Activated CD8-positive, alpha-beta T cell treated with anti-CD3 and anti-CD28 coated beads for 36 hours (primary cell): ENCODE results near the gene LRIF1. TPM values are rescaled to one million over a fixed set of nuclear protein-coding genes. Genes with fewer than 3 reads are reported as not detected.

Experiments used
- ATAC-seq: fragments of 200-7000 bp; cut with Tn5 transposase; one replicate; pipeline ENCODE4 v1.10.0; 2021; ENCODE audit warnings: mild to moderate bottlenecking, moderate library complexity
- CTCF ChIA-PET: fragments of 350-600 bp; sonication (Branson Sonifier 250); formaldehyde crosslinking; loops from one replicate; lab custom pipeline; 2021; ENCODE audit warnings: antibody characterized with exemption; lab: Charles Lee
- POLR2A ChIA-PET: fragments of 350-600 bp; sonication (Branson Sonifier 250); formaldehyde crosslinking; loops from one replicate; lab custom pipeline; 2021; ENCODE audit warnings: antibody characterized with exemption; lab: Charles Lee
- DNase-seq: peaks from one replicate; pipeline ENCODE4 v3.0.0-alpha.2; 2020
- H3K27ac Mint-ChIP-seq: one replicate; pipeline ENCODE4 v1.8.0; 2021; ENCODE audit warnings: mild to moderate bottlenecking, mixed read lengths
- H3K27me3 Mint-ChIP-seq: one replicate; pipeline ENCODE4 v1.8.0; 2021; ENCODE audit warnings: mixed read lengths
- H3K36me3 Mint-ChIP-seq: one replicate; pipeline ENCODE4 v1.8.0; 2021; ENCODE audit warnings: low read depth, mixed read lengths
- H3K4me1 Mint-ChIP-seq: one replicate; pipeline ENCODE4 v1.8.0; 2021; ENCODE audit warnings: low read depth, mixed read lengths
- H3K4me3 Mint-ChIP-seq: one replicate; pipeline ENCODE4 v1.8.0; 2021; ENCODE audit warnings: mild to moderate bottlenecking, moderate library complexity, mixed read lengths
- H3K9me3 Mint-ChIP-seq: one replicate; pipeline ENCODE4 v1.8.0; 2021; ENCODE audit warnings: mixed read lengths
- CTCF ChIP-seq: fragments of 200-600 bp; IDR thresholded peaks from one replicate; pipeline ENCODE4 v1.8.0; 2022; ENCODE audit warnings: antibody characterized with exemption, mild to moderate bottlenecking
- intact Hi-C: fragments of 100-400 bp; cut with micrococcal nuclease; formaldehyde crosslinking; loops from one replicate; pipeline ENCODE4 v1.10.0; 2022
- total RNA-seq, 2 experiments: library from RNA; stranded (reverse); gene quantifications; one replicate each; pipeline ENCODE4 v1.2.3, GENCODE V29; 2021

The LRIF1 gene
- total RNA-seq, 2 experiments from 2014 or later = 16.0 to 16.1 TPM

- Mint-ChIP-seq H3K9me3 (peaks cover 8% of the 10 kb centered on the region), H3K4me3 (no peak overlapping the region), H3K4me1 (peaks cover 4% of the 10 kb centered on the region), H3K27ac (no peak overlapping the region), H3K36me3 (no peaks in the 10 kb centered on the region), H3K27me3 (peaks cover 2% of the 10 kb centered on the region)
- TF ChIP-seq CTCF = no peak
- ATAC-seq (no peak), DNase-seq (no peak)
- ChIA-PET CTCF (no interaction called here), POLR2A (no interaction called here)
- intact Hi-C loops = no loop called here
Observed at GRCh38 chr1:110921953-110922352, 41.8 kb downstream of the LRIF1 start.

GRCh38 chr1:110918016-110918415 lies 45.7 kb downstream of the LRIF1 start:
- Mint-ChIP-seq H3K4me3 (no peak overlapping the region), H3K9me3 (peaks cover 12% of the 10 kb centered on the region), H3K27ac (no peak overlapping the region), H3K4me1 (peaks cover 16% of the 10 kb centered on the region), H3K27me3 (peaks cover 2% of the 10 kb centered on the region), H3K36me3 (no peaks in the 10 kb centered on the region)
- ChIA-PET CTCF (no interaction called here), POLR2A (no interaction called here)
- DNase-seq (no peak), ATAC-seq (no peak)
- intact Hi-C loops = no loop called here
- TF ChIP-seq CTCF = no peak

DNA sequence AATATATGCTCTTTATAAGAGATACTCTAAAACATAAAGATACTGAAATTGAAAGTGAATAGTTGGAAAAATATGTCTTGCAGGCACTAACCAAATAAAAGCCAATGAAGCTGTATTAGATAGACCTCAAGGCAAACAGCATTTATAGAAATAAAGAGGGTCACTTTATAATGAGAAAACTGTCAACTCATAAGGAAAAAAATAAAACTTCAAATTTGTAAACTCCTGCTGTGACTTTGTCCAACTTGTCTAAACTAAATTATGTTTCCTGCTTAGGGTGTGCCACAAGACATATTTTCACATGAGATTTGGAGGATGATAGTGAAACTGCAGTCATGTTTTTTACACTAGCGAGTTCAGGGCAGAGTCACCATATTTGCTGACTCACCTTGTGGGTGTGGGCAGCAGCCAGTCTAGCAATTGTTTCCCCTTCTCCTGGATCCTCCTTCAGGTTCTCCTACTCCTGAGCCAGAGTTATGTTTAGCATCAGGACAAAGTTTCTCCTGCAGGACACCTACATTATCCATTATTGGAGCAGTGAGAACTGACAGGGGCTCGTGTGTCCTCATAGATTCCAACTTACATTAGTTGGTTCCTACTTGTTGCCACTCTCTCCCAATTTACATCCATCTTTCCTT lies 46.9 kb downstream of the LRIF1 start:
- peak; percentile 59 for DNase-seq
- Mint-ChIP-seq H3K4me1 (peaks cover 16% of the 10 kb centered on the region), H3K9me3 (peaks cover 13% of the 10 kb centered on the region), H3K4me3 (peak overlapping the region; percentile 58), H3K27ac (peak overlapping the region; percentile 25), H3K36me3 (no peaks in the 10 kb centered on the region), H3K27me3 (peaks cover 2% of the 10 kb centered on the region)
- TF ChIP-seq CTCF = no peak
- POLR2A ChIA-PET = no interaction called here
- peak; percentile 90 for ATAC-seq
- intact Hi-C loops = no loop called here
- CTCF ChIA-PET = interaction anchor here (1.3 kb wide), 1 partner anchor 47 kb away, joined by 3 read pairs; the partner anchor contains the start of gene LRIF1

- DNase-seq (no peak), ATAC-seq (no peak)
- peaks cover 2% of the 10 kb centered on the region for H3K27me3 Mint-ChIP-seq
- H3K4me3 Mint-ChIP-seq = peak overlapping the region; percentile 58
- H3K36me3 Mint-ChIP-seq = peaks cover under 1% of the 10 kb centered on the region
- ChIA-PET POLR2A (interaction anchor here (0.6 kb wide), 1 partner anchor 15 kb away, joined by 3 read pairs; no protein-coding TSS in a partner anchor), CTCF (interaction anchor here (1.3 kb wide), 1 partner anchor 48 kb away, joined by 3 read pairs; the partner anchor contains the start of gene LRIF1)
- H3K4me1 Mint-ChIP-seq = peaks cover 16% of the 10 kb centered on the region
- TF ChIP-seq CTCF = no peak
- intact Hi-C loops = no loop called here
- no peak overlapping the region for H3K27ac Mint-ChIP-seq
- H3K9me3 Mint-ChIP-seq = peaks cover 13% of the 10 kb centered on the region
Observed at GRCh38 chr1:110916274-110916668, 47.5 kb downstream of the LRIF1 start.

DNA sequence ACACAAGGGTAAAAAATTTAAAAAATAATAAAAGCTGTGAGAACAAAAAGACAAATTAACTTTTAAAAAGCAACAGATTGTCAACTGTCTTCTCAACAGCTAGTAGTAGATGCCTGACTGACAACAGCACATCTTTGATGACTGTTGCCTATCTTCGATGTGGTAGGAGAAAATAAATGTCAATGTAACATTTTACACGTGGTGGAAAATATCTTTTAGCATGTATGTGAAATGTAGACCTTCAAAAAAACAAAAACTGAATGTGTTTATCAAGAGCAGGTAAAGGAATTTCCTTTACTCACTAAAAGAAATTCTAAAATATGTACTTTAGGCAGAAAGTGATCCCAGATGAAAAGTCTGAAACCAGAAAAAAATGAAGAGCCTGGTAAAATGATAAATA lies 47.9 kb downstream of the LRIF1 start:
- no peak for ATAC-seq
- H3K27me3 Mint-ChIP-seq = peaks cover 2% of the 10 kb centered on the region
- no peak for DNase-seq
- intact Hi-C loops = no loop called here
- POLR2A ChIA-PET = interaction anchor here (0.6 kb wide), 1 partner anchor 15 kb away, joined by 3 read pairs; no protein-coding TSS in a partner anchor
- CTCF ChIA-PET = interaction anchor here (1.3 kb wide), 1 partner anchor 129 kb away, joined by 3 read pairs; no protein-coding TSS in a partner anchor
- no peak overlapping the region for H3K27ac Mint-ChIP-seq
- peaks cover 17% of the 10 kb centered on the region for H3K9me3 Mint-ChIP-seq
- peaks cover 16% of the 10 kb centered on the region for H3K4me1 Mint-ChIP-seq
- no peak overlapping the region for H3K4me3 Mint-ChIP-seq
- no peak for TF ChIP-seq CTCF
- peaks cover 4% of the 10 kb centered on the region for H3K36me3 Mint-ChIP-seq
